Pancreas (tissue), 10 donors: Measurements from ENCODE around the gene SH2D2A. TPM values are rescaled to one million over a fixed set of nuclear protein-coding genes. Genes with fewer than 3 reads are reported as not detected.

Experiments used
- ATAC-seq, 4 donors: fragments of 200-7000 bp; cut with Tn5 transposase; one replicate each; pipeline versions ENCODE4 v1.8.0 to v1.9.1; 2020; ENCODE audit warnings: mild to moderate bottlenecking in 4 of 4, moderate library complexity in 4 of 4
- DNase-seq, 6 donors: peaks; one replicate each; pipeline ENCODE4 v3.0.0-alpha.2; 2020
- FAIRE-seq: peaks from 2 replicates; lab custom pipeline; 2012; peaks lifted over from hg19 to GRCh38; lab: Jason Lieb, UNC
- H3K27ac ChIP-seq, 4 donors: fragments of 200-600 bp; sonication (generic); 1 replicate in 3 of 4; 2 replicates in 1 of 4; pipeline versions ENCODE4 v1.5.0 to v1.8.0; 2020
- H3K27me3 ChIP-seq, 4 donors: fragments of 200-600 bp; one replicate each; pipeline ENCODE4 v1.8.0; 2021
- H3K36me3 ChIP-seq, 3 donors: fragments of 200-600 bp; sonication (generic) in 1 of 3; one replicate each; pipeline versions ENCODE4 v1.5.0 to v1.8.0; 2020 to 2021
- H3K4me1 ChIP-seq, 3 donors: fragments of 200-600 bp; one replicate each; pipeline ENCODE4 v1.8.0; 2021
- H3K4me3 ChIP-seq, 4 donors: fragments of 200-600 bp; sonication (generic) in 2 of 4; one replicate each; pipeline versions ENCODE4 v1.5.0 to v1.8.0; 2020 to 2021
- H3K9me3 ChIP-seq, 4 donors: fragments of 200-600 bp; one replicate each; pipeline ENCODE4 v1.8.0; 2021
- WGBS, 2 donors: extraction: QIAGEN DNeasy Blood & Tissue Kit; methylation state at CpG; one replicate each; pipeline ENCODE4 v1.1.7; 2013; 5-methylcytosine and 5-hydroxymethylcytosine counted together
- intact Hi-C, 3 donors: fragments of 100-400 bp; cut with DNase I; formaldehyde crosslinking; loops; one replicate each; pipeline versions ENCODE4 v1.11.1 to v1.14.2; 2022
- polyA plus RNA-seq, 2 donors: library from polyadenylated mRNA; stranded (reverse); fragments of 200-250 nt; gene quantifications; one replicate each; pipeline ENCODE4 v1.2.3, GENCODE V29; 2013
- total RNA-seq, 6 donors: library from RNA; stranded (reverse); fragmentation: NEBNext Ultra II Directional in 4 of 6; extraction: Animal tissue kit (Norgen Biotek cat#: 25700) in 4 of 6; gene quantifications; one replicate each; pipeline versions ENCODE4 v1.2.1 to v1.2.4, GENCODE V29; 2021 to 2023
- TF ChIP-seq, protein P1 (sequence below), 4 donors: fragments of 200-600 bp; sonication (generic) in 3 of 4; IDR thresholded peaks; one replicate each; pipeline versions ENCODE4 v1.5.0 to v1.8.0; 2021; ENCODE audit warnings: antibody characterized with exemption in 4 of 4
- donor health status: healthy with polysubstance abuse.
- donor health status: DM: no; HTN: no; CAD: no; lungs with moderate emphysema.
- donor health status: DM: no; HTN: no; CAD: no.
- donor health status: control.
- donor health status: control.
- donor health status: Bipolar disorder and iron deficiency.
- donor health status: DM: yes; HTN: yes; CAD: no.
- donor health status: DM: no; HTN: no; CAD: no.
- donor health status: DM: no; HTN: no; CAD: no.
- donor health status: DM: yes; HTN: yes; CAD: no.

SH2D2A gene
- total and polyA plus RNA-seq, 8 donors = 0.16 to 1.5 (median 0.71) TPM

DNA sequence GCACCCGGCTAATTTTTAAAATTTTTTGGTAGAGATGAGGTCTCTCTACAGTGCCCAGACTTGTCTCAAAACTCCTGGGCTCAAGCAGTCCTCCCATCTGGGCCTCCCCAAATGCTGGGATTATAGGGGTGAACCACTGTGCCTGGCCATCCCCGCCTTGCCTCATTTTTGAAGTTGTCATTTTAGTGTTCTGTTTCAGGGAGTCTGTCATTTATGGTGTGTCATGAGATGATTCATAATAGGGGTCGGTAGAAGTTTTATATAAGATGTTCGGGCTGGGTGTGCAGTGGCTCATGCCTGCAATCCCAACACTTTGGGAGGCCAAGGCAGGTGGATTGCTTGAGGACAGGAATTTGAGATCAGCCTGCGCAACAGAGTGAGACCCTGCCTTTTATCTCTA lies 40.8 kb downstream of the SH2D2A start:
- Histone ChIP-seq H3K27me3 (no peaks in the 10 kb centered on the region), H3K4me1 (peaks cover 0 to 15% (median 0%) of the 10 kb centered on the region in 3 donors), H3K9me3 (no peaks in the 10 kb centered on the region), H3K36me3 (no peaks in the 10 kb centered on the region), H3K27ac (no peak overlapping the region), H3K4me3 (no peak overlapping the region)
- DNase-seq (no peak), FAIRE-seq (no peak), ATAC-seq (no peak)
- WGBS, 2 donors = 84 to 85% methylated on average over 5 of the region's 5 CpGs
- intact Hi-C loops = no loop called here
- TF ChIP-seq, protein P1, sequence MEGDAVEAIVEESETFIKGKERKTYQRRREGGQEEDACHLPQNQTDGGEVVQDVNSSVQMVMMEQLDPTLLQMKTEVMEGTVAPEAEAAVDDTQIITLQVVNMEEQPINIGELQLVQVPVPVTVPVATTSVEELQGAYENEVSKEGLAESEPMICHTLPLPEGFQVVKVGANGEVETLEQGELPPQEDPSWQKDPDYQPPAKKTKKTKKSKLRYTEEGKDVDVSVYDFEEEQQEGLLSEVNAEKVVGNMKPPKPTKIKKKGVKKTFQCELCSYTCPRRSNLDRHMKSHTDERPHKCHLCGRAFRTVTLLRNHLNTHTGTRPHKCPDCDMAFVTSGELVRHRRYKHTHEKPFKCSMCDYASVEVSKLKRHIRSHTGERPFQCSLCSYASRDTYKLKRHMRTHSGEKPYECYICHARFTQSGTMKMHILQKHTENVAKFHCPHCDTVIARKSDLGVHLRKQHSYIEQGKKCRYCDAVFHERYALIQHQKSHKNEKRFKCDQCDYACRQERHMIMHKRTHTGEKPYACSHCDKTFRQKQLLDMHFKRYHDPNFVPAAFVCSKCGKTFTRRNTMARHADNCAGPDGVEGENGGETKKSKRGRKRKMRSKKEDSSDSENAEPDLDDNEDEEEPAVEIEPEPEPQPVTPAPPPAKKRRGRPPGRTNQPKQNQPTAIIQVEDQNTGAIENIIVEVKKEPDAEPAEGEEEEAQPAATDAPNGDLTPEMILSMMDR (IDR thresholded peaks at IDR 0.05) = no peak

DNA sequence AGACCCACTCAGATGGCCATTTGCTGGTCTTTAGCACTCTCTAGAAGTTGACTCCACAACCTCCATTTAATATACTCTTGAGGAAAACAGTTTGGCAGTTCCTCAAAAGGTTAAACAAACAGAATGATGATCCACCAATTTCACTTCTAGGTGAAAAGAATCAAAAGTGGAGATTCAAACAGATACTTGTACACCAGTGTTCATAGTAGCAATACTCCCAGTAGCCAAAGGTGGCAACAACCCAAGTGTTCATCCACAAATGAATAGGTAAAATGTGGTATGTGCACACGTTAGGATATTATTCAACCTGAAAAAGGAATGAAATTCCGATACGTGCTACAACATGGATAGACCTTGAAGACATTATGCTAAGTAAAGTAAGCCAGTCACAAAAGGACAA lies 43.0 kb downstream of the SH2D2A start:
- peaks cover 9 to 29% (median 10%) of the 10 kb centered on the region in 3 donors for H3K4me1 ChIP-seq
- intact Hi-C loops = no loop called here

GRCh38 chr1:156772728-156773497 lies 43.7 kb downstream of the SH2D2A start:
- intact Hi-C loops = no loop called here
- H3K36me3 ChIP-seq = no peaks in the 10 kb centered on the region
- 37 to 39% methylated on average over 9 of the region's 9 CpGs for WGBS, 2 donors
- DNase-seq = no peak
- no peaks in the 10 kb centered on the region for H3K9me3 ChIP-seq
- no peak for FAIRE-seq
- TF ChIP-seq, protein P1 (IDR thresholded peaks at IDR 0.05) = no peak
- ATAC-seq = peak in 1 of 4 donors; percentile 28
- no peak overlapping the region for H3K4me3 ChIP-seq
- peaks cover 9 to 31% (median 10%) of the 10 kb centered on the region in 3 donors for H3K4me1 ChIP-seq
- no peaks in the 10 kb centered on the region for H3K27me3 ChIP-seq
- no peak overlapping the region for H3K27ac ChIP-seq

More for the DNA sequence above, 43.0 kb downstream of the SH2D2A start:
- 93 to 94% methylated on average over 3 of the region's 3 CpGs for WGBS, 2 donors
- Histone ChIP-seq H3K27me3 (no peaks in the 10 kb centered on the region), H3K4me3 (no peak overlapping the region), H3K9me3 (no peaks in the 10 kb centered on the region), H3K27ac (no peak overlapping the region), H3K36me3 (no peaks in the 10 kb centered on the region)
- TF ChIP-seq, protein P1 (IDR thresholded peaks at IDR 0.05) = no peak
- no peak for FAIRE-seq
- DNase-seq = no peak
- no peak for ATAC-seq

DNA sequence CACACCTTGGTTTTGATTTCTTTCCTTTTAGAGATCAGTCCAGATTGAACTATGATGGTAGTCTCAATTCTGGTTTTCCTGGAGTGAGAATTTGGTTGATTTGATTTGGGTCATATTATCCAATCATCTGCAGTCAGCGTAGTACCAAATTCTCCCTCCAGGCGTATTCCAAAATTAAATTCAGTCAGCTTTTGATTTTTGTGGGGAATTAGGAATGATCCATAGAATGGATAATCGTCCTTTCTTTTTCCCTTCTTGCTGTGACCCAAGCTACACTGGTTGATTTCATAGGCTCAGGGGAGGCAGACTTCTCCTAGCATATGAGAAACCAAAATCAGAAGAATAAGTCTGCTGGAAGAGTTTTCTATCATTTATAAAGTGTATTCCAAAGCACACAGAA lies 44.4 kb downstream of the SH2D2A start:
- DNase-seq = no peak
- Histone ChIP-seq H3K9me3 (no peaks in the 10 kb centered on the region), H3K4me3 (no peak overlapping the region), H3K36me3 (no peaks in the 10 kb centered on the region), H3K27ac (no peak overlapping the region), H3K27me3 (no peaks in the 10 kb centered on the region), H3K4me1 (peaks cover 9 to 28% (median 10%) of the 10 kb centered on the region in 3 donors)
- no peak for FAIRE-seq
- ATAC-seq = no peak
- WGBS, 2 donors = 81 to 86% methylated on average over 3 of the region's 3 CpGs
- intact Hi-C loops = no loop called here
- TF ChIP-seq, protein P1 (IDR thresholded peaks at IDR 0.05) = no peak
